GM19023 (cell line): Measurements from ENCODE around the gene GOLGA8N.
A peak's percentile ranks its signal among the peaks of the same experiment; 100 is the strongest.
"Not testable (repeated sequence)": the region's sequence is repeated elsewhere in the genome, so short reads cannot be mapped to it uniquely, and the experiment has no call there.

Source experiments
- ATAC-seq: cut with Tn5 transposase; IDR thresholded peaks from one replicate; pipeline ENCODE4 v1.9.1; 2021; ENCODE audit warnings: mild to moderate bottlenecking, moderate library complexity; ENCODE audit not compliant: unreplicated experiment

GOLGA8N gene

DNA sequence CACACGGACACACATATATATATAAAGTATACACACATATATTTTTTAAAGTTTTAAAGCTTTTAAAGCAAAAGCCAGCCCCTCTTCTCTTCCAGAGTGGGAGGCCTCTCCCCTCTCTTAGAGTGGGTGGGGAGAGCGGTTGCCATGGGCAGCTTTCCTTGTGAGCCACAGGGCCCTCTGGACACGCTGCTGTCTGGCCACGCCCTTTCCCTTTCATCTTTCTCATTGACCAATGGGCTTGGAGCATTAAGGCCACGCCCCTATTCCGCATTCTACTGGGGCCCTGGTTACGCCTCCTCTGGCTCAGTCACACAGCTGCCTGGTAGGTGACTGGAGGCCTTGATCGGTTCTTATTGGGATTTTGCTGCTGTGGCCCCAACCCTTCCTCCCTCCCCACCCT is at the start of gene GOLGA8N:
Gene GOLGA8N, plus strand, starts transcription at position 306 of the 400 bp plus-strand sequence.
- not testable (repeated sequence) for ATAC-seq

- ATAC-seq: not testable (repeated sequence)
These were observed 49.8 kb upstream of the GOLGA8N start for GRCh38 chr15:32543456-32543855.

DNA sequence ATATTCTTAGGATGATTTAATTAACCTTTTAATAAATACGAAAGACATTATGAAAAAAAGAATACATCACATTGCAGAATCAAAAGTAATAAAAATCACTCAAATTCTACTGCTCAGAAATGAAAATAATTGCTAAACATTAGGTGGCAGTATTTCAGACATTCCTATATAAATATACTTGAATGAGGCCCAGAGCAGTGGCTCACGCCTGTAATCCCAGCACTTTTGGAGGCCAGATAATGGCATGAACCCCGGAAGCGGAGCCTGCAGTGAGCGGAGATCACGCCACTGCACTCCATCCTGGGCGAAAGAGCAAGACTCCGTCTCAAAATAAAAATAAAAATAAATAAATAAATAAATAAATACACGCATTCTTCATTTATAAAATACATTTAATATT is 48.1 kb upstream of the GOLGA8N start:
- not testable (repeated sequence) for ATAC-seq

DNA sequence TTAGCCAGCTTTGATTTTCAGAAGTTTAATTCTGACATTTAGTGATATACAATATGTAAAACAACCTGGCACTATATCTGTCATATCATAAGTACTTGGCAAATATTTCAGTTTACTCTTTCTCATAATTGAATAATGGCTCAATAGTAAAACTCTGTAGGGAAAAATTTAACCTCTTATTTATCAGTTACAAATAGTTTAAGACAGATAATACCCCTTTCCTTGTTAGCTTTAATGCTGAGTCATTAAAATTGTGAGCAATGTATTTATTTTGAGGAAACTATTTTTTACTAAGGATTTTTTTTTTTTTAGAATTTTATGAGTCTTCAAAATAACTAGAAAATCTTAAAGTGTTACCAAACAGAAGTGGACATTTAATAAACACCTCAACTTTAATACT is 38.7 kb upstream of the GOLGA8N start:
- ATAC-seq: not testable (repeated sequence)

DNA sequence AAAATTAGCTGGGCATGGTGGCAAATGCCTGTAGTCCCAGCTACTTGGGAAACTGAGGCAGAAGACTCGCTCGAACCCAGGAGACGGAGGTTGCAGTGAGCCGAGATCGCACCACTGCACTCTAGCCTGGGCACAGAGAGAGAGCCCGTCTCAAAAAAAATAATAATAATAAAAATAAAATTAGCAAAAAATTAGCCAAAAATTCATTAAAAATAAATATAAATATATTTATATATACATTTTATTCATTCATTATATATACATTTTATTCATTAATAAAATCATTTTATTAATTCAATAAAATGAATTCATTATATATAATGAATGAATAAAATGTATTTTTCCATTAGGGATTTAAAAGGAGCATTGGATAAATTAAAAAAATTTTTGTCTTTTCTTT is 31.1 kb upstream of the GOLGA8N start:
- not testable (repeated sequence) for ATAC-seq

DNA sequence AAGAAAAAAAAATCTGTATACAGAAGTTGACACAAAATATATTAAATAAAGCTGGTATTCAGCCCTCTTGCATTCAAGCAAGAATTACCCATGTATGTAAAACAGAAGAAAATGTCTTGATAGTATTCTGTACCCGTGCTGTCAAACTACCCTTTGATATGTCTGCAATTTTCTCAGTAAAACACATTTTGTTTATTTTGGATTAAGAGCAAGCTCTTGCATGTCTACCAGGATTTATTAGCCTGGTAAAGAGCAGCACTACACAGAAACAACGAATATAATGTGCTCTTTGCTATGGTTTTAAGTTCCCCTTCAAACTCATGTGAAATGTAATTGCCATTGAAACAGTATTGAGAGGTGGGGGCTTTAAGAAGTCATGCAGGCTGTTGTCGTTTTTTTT is 24.3 kb upstream of the GOLGA8N start:
- not testable (repeated sequence) for ATAC-seq

DNA sequence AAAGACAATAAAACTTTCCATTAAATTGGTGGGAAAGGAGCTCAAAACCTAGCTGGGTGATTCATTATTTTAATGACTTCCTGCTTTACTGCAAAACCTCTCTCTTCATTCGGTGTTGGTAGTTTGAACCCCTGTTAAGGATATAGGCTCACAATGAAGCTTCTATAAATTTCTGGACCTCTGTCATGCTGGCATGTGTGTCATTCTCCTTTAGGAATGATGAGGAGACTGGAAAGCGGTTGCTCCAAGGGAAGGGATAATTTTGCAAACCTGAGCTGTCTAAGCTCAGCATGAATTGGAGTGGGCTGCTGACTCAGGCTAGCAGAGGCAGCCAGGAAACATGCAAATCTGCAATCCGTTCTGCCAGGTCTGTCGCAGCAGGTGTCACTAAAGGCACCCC is 14.8 kb upstream of the GOLGA8N start:
- ATAC-seq: not testable (repeated sequence)

GRCh38 chr15:32585844-32586243 is 7.4 kb upstream of the GOLGA8N start:
- not testable (repeated sequence) for ATAC-seq

DNA sequence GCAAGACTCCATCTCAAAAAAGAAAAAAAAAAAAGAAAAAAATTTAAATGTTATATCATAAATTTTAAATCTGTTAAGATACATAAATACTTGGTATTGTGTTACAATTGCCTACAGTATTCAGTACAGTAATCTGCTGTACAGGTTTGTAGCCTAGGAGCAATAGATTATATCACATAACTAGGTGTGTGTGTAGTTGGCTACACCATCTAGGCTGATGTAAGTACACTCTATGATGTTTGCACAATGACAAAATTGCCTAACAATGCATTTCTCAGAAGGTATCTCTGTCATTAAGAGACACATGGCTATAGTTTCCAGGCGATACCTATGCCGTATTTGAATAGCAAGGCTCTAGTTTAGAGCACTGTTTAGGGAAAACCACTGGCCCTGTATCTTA is 16.3 kb downstream of the GOLGA8N start:
- ATAC-seq: not testable (repeated sequence)

DNA sequence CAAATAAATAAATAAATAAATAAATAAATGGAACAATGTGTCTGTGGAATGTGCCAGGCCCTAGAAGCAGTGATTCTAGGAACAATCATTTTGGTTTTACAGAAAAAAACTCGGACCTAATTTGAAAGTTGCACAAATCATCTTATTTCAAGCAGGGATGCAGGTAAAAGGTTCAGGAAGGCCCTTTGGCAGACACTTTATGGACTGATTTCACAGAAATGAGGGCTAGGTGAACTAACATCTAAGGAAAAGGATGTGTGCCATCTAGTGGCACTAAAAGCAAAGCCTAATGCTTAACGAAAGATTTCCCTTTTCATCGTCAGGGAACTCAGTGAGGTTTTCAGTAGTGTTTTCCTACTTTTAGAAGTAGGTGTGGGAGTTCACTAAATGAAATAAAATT is 17.5 kb downstream of the GOLGA8N start:
- ATAC-seq: not testable (repeated sequence)

GRCh38 chr15:32614712-32615050 is 21.4 kb downstream of the GOLGA8N start:
- ATAC-seq: peak; percentile 14

DNA sequence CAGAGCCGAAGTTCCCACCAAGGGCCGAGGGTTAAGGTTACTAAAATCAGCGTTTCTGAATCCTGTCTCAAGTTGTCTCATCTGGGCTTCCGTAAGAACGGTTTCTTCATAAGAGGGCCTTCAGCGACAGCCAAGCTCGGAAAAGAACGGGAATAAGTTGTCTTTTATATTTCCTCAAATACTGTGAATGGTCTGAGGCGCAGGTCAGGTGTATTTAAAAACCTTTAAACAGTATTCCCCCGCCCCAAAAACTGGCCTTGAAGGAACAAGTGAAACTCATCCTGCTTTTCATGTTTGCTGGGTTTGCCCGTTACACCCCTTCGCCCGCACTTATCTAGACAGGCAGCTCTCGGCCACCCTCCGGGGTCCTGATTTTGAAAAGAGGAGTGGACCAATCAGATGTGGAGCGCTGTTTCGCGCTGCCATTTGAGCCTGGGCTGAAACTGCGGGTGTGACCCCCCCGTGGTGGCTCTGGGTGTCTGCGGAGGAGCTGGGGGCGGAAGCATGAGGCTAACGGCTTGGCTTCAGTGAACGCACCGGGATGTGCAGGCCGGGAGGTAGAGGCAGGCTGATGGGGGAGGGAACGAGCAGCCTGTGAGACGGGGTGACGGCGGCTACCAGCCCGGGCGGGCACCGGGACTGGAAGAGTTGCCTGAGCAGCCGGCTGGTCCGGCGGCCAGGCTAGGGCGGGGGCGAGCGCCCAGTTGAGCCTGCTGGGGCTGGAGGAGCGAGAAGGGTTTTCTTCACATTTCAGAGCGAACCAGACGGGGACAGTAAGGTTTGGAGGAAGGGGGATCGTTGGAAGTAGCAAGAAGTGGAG is 22.0 kb downstream of the GOLGA8N start, which contains the start of gene ARHGAP11A:
Gene ARHGAP11A, plus strand, starts transcription at position 454 of the 820 bp plus-strand sequence. CDS start 708 bp downstream, outside the sequence.
- peak; percentile 79 for ATAC-seq

- peak; percentile 21 for ATAC-seq
These were observed 22.7 kb downstream of the GOLGA8N start for GRCh38 chr15:32615871-32616426.

GRCh38 chr15:32636410-32636809 is 43.2 kb downstream of the GOLGA8N start:
- ATAC-seq: no peak

- no peak for ATAC-seq
These were observed 43.8 kb downstream of the GOLGA8N start for GRCh38 chr15:32636908-32637567.

DNA sequence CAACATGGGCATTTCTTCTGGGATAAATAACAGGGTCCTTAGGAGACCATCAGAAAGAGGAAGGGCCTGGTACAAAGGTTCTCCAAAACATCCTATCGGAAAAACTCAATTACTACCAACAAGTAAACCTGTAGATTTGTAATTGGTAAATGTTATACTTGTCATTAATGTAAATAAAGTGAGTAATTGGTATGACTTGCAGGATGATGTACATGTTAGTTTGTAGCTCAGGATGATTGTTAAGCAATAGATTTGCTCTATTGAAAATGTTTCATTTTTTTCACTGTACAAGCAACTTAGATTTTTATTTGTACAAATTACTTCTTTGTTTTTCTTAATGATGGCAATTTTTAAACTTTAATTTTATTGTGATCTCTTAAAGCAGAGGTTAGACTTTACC is 44.4 kb downstream of the GOLGA8N start:
- no peak for ATAC-seq

DNA sequence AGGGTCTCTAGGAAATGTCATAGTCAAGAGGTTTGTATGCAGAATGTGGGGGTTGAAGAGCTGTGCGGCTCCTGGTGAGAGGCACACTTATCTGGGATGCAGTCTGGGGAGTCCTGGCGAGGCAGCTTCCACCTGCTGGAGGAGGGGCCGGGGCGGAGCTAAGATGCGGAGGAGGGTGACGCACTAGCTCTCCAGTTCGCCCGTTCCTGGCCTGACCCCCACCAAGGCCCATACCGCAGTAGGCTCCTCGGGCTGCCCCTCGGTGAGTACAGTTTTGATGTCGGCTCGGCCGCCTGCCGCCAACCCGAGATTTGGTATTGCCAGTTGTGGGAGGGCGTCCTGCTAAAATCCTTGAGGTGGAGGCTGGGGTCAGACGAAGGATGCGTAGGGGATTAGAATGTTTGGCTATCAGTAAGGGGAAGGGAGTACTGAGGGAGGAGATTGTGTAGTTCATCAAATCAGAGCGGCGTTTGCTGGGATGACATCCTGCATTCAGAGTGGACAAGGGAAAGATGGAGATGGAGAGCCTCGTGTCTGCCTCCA is 48.3 kb downstream of the GOLGA8N start, which contains the start of gene SCG5:
Gene SCG5, plus strand, starts transcription at position 194 of the 543 bp plus-strand sequence. CDS start 1,883 bp downstream, outside the sequence.
- ATAC-seq: no peak

DNA sequence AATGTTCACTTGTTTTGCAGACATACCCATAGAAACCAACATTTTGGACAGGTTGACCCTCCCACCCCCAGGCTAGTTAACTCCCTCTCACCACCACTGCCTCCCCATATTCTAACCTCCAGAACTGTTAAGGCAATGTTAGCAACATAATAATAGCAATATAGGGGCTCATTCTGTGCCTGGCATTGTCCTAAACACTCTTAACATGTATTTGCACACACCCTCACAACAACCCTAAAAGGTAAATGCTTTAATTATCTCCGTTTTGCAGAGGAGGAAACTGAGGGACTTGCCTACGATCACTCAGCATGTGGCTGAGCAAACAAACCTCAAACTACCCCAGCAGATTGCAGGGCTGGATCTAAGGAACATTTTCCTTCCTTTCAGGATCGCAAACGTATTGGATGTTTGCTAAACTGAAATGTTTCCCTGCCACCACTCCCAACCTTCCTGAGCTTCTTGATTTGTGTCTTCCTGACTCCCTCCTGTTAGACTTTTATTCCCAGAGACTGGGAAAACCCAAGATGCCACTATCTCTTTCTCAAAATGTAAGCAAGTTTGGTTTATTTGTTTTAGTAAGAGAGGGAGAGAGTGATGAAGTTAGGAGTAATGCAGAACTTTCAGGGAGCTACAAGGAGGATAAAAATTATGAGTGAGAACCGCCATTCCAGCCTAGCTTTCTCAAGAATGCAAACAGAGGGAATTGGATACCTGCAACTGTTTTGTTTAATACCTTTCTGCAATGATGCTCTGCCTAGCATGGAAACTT is 49.6 kb downstream of the GOLGA8N start:
- no peak for ATAC-seq

DNA sequence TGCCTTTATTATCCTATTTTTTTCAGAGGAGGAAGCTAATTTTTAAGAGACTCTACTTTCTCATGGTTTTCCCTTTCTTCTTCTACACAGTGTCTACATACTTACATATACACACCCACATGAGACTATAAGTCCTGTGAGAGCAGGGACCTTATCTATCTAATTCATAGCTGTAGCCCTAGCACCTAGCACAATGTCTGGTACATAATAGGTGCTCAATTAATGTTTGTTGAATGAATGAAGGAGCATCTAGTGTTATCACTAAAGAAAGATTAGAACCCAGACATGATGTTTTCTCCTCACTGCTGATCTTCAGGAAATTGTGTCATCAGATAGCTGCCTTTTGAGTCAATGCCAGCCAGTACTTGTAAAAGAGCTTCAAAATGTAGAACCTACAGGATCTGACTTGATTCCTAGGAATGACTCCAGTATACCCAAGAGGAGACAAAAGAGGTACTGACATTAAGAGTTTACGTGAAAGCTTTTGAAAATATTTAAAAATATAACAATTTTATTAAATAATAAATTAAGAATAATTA is 50.7 kb downstream of the GOLGA8N start:
- no peak for ATAC-seq

GRCh38 chr15:32646291-32646690 is 53.0 kb downstream of the GOLGA8N start:
- no peak for ATAC-seq
